SK-N-SH treated with all-trans-retinoic acid at 6 μM for 48 hours (cell line): ENCODE measurements around the gene OPN4.

Source experiments
- ATAC-seq: fragments of 200-7000 bp; cut with Tn5 transposase; 3 replicates; pipeline ENCODE4 v1.9.1; 2020; ENCODE audit warnings: mild to moderate bottlenecking, moderate library complexity
- ARNTL ChIP-seq: fragments of 450-650 bp; formaldehyde crosslinking; IDR thresholded peaks from 2 replicates; pipeline ENCODE4 v1.5.0; 2020; ENCODE audit warnings: low read depth, mild to moderate bottlenecking, moderate library complexity, borderline replicate concordance
- BACH2 ChIP-seq: fragments of 250-450 bp; sonication (Bioruptor Pico); IDR thresholded peaks from 2 replicates; pipeline ENCODE4 v1.9.0; 2021; ENCODE audit warnings: mild to moderate bottlenecking, borderline replicate concordance
- CREB5 ChIP-seq: fragments of 250-450 bp; sonication (Bioruptor Pico); IDR thresholded peaks from 2 replicates; pipeline ENCODE4 v1.5.1; 2020; ENCODE audit warnings: low read depth, mild to moderate bottlenecking, moderate library complexity
- CSDC2 ChIP-seq: fragments of 250-450 bp; sonication (Bioruptor Pico); IDR thresholded peaks from 2 replicates; pipeline ENCODE4 v1.5.0; 2020; ENCODE audit warnings: mild to moderate bottlenecking, moderate library complexity
- ESRRG ChIP-seq: fragments of 250-450 bp; sonication (Bioruptor Pico); IDR thresholded peaks from 2 replicates; pipeline ENCODE4 v1.6.1; 2021; ENCODE audit warnings: mild to moderate bottlenecking
- GLIS3 ChIP-seq: fragments of 250-450 bp; sonication (Bioruptor Pico); IDR thresholded peaks from 2 replicates; pipeline ENCODE4 v1.5.0; 2020; ENCODE audit warnings: mild to moderate bottlenecking, moderate library complexity
- ISL1 ChIP-seq: fragments of 250-450 bp; sonication (Bioruptor Pico); IDR thresholded peaks from 2 replicates; pipeline ENCODE4 v2.1.2; 2022; ENCODE audit warnings: mild to moderate bottlenecking, moderate library complexity
- OSR1 ChIP-seq: fragments of 250-450 bp; sonication (Bioruptor Pico); IDR thresholded peaks from 2 replicates; pipeline ENCODE4 v1.8.0; 2022; ENCODE audit warnings: moderate library complexity, mild to moderate bottlenecking, inconsistent platforms
- PATZ1 ChIP-seq: fragments of 250-450 bp; sonication (Bioruptor Pico); IDR thresholded peaks from 2 replicates; pipeline ENCODE4 v1.8.0; 2020; ENCODE audit warnings: mild to moderate bottlenecking, moderate library complexity, borderline replicate concordance
- POU6F1 ChIP-seq: fragments of 250-450 bp; sonication (Bioruptor Pico); IDR thresholded peaks from 2 replicates; pipeline ENCODE4 v1.8.0; 2021; ENCODE audit warnings: low read depth, mild to moderate bottlenecking, moderate library complexity, borderline replicate concordance
- PPARA ChIP-seq: fragments of 250-450 bp; sonication (Bioruptor Pico); IDR thresholded peaks from 2 replicates; pipeline ENCODE4 v1.5.0; 2020; ENCODE audit warnings: mild to moderate bottlenecking, borderline replicate concordance
- RARB ChIP-seq: fragments of 250-450 bp; sonication (Bioruptor Pico); IDR thresholded peaks from 2 replicates; pipeline ENCODE4 v1.8.0; 2021; ENCODE audit warnings: mild to moderate bottlenecking, moderate library complexity
- SNAI2 ChIP-seq: fragments of 250-450 bp; sonication (Bioruptor Pico); IDR thresholded peaks from 2 replicates; pipeline ENCODE4 v1.5.0; 2020; ENCODE audit warnings: mild to moderate bottlenecking, moderate library complexity
- TCF4 ChIP-seq: fragments of 250-450 bp; sonication (Bioruptor Pico); IDR thresholded peaks from 2 replicates; pipeline ENCODE4 v1.8.0; 2021; ENCODE audit warnings: mild to moderate bottlenecking, moderate library complexity, borderline replicate concordance
- TOX ChIP-seq: fragments of 250-450 bp; sonication (Bioruptor Pico); IDR thresholded peaks from 2 replicates; pipeline ENCODE4 v1.8.0; 2021; ENCODE audit warnings: mild to moderate bottlenecking, moderate library complexity, borderline replicate concordance
- TSHZ2 ChIP-seq: fragments of 250-450 bp; sonication (Bioruptor Pico); IDR thresholded peaks from 2 replicates; pipeline ENCODE4 v1.5.0; 2020; ENCODE audit warnings: mild to moderate bottlenecking, moderate library complexity
- ZC3H10 ChIP-seq: fragments of 250-450 bp; sonication (Bioruptor Pico); IDR thresholded peaks from 2 replicates; pipeline ENCODE4 v1.5.1; 2021; ENCODE audit warnings: mild to moderate bottlenecking, moderate library complexity
- ZFP3 ChIP-seq: fragments of 250-450 bp; sonication (Bioruptor Pico); IDR thresholded peaks from 2 replicates; pipeline ENCODE4 v1.5.0; 2020; ENCODE audit warnings: mild to moderate bottlenecking, moderate library complexity
- ZNF565 ChIP-seq: fragments of 450-650 bp; formaldehyde crosslinking; conservative IDR thresholded peaks from 2 replicates; pipeline ENCODE4 v1.5.0; 2020; ENCODE audit warnings: low read depth, mild to moderate bottlenecking, moderate library complexity
- ZNF70 ChIP-seq: fragments of 450-650 bp; formaldehyde crosslinking; IDR thresholded peaks from 2 replicates; pipeline ENCODE4 v1.5.0; 2020; ENCODE audit warnings: mild to moderate bottlenecking, moderate library complexity
- ZNF8 ChIP-seq: fragments of 450-650 bp; formaldehyde crosslinking; IDR thresholded peaks from 2 replicates; pipeline ENCODE4 v1.5.0; 2020; ENCODE audit warnings: mild to moderate bottlenecking, moderate library complexity

OPN4 gene

GRCh38 chr10:86657011-86657395 is 2.7 kb downstream of the OPN4 start (continued):
- TF ChIP-seq TSHZ2 (CRISPR knock-in tag) (no peak), CREB5 (CRISPR knock-in tag) (no peak)

- ATAC-seq = no peak
- TF ChIP-seq BACH2 (CRISPR knock-in tag) (no peak), ARNTL (CRISPR knock-in tag) (no peak), TCF4 (CRISPR knock-in tag) (no peak), CSDC2 (no peak), ISL1 (CRISPR knock-in tag) (no peak), TOX (CRISPR knock-in tag) (no peak), ZNF565 (CRISPR knock-in tag) (no peak), RARB (CRISPR knock-in tag) (no peak), ZFP3 (CRISPR knock-in tag) (no peak), SNAI2 (no peak), PATZ1 (no peak)
- TF ChIP-seq, all 23 proteins: peak for 0
Observed at GRCh38 chr10:86657396-86658011, 3.2 kb downstream of the OPN4 start.

GRCh38 chr10:86658261-86658741 is 4.0 kb downstream of the OPN4 start:
- no peak for ATAC-seq
- TF ChIP-seq ESRRG (CRISPR knock-in tag) = no peak
- no peak for TF ChIP-seq GLIS3
- TF ChIP-seq ZNF70 = no peak
- no peak for TF ChIP-seq ARNTL (CRISPR knock-in tag)
- no peak for TF ChIP-seq ISL1 (CRISPR knock-in tag)
- TF ChIP-seq OSR1 (CRISPR knock-in tag) = no peak
- no peak for TF ChIP-seq POU6F1

GRCh38 chr10:86658751-86659150 is 4.4 kb downstream of the OPN4 start:
- no peak for ATAC-seq
- TF ChIP-seq OSR1 (CRISPR knock-in tag) (no peak), GLIS3 (no peak), BACH2 (CRISPR knock-in tag) (no peak), TCF4 (CRISPR knock-in tag) (no peak), ZNF8 (CRISPR knock-in tag) (no peak), POU6F1 (no peak), SNAI2 (no peak), ZNF565 (CRISPR knock-in tag) (no peak), PPARA (CRISPR knock-in tag) (no peak), ZFP3 (CRISPR knock-in tag) (no peak), ZNF70 (no peak), ZC3H10 (CRISPR knock-in tag) (no peak), CREB5 (CRISPR knock-in tag) (no peak), TSHZ2 (CRISPR knock-in tag) (no peak)
